ENCODE measurements around the gene MELTF. TPM values are rescaled to one million over a fixed set of nuclear protein-coding genes. Genes with fewer than 3 reads are reported as not detected.
A peak's percentile ranks its signal among the peaks of the same experiment; 100 is the strongest.

Gene MELTF
- total and polyA plus RNA-seq, 2 of the 13 experiments (the other 11 are each of a cell fraction or from before 2014, with no cell fraction given), result 3.2 to 7.5 TPM

GRCh38 chr3:196965804-196966173, 63.8 kb downstream of the MELTF start (continued):
- TF ChIP-seq KMT2B (CRISPR knock-in tag; IDR thresholded peaks at IDR 0.05), result no peak
- TF ChIP-seq MYC (CRISPR knock-in tag; IDR thresholded peaks at IDR 0.05; ENCODE audit: borderline replicate concordance), result no peak
- no peak for TF ChIP-seq SOX13 (IDR thresholded peaks at IDR 0.05)
- TF ChIP-seq SOX13 (CRISPR knock-in tag; conservative IDR thresholded peaks at IDR 0.05 in 1 of 2, IDR thresholded peaks at IDR 0.05 in 1 of 2), result no peak
- no peak for TF ChIP-seq ZNF264 (CRISPR knock-in tag; IDR thresholded peaks at IDR 0.05)
- no peak for TF ChIP-seq SMAD3 (CRISPR knock-in tag; IDR thresholded peaks at IDR 0.05)
- 0 out of 2 replicates have a peak, but pooled peaks have one; percentile 27 for TF ChIP-seq ZNF790 (CRISPR knock-in tag; IDR thresholded peaks at IDR 0.05; ENCODE audit: borderline replicate concordance)
- TF ChIP-seq ZSCAN5A (CRISPR knock-in tag; IDR thresholded peaks at IDR 0.05; ENCODE audit: borderline replicate concordance), result no peak
- peak; percentile 44; the same call in 1 of the 2 replicates for TF ChIP-seq ZFX (CRISPR knock-in tag; IDR thresholded peaks at IDR 0.05; ENCODE audit: low read depth)
- TF ChIP-seq AKNA (CRISPR knock-in tag; IDR thresholded peaks at IDR 0.05; ENCODE audit: borderline replicate concordance), result no peak
- peak; percentile 96 for TF ChIP-seq ZBTB38 (CRISPR knock-in tag; IDR thresholded peaks at IDR 0.05)
- TF ChIP-seq PHF5A (CRISPR knock-in tag; IDR thresholded peaks at IDR 0.05; ENCODE audit: low read depth, unreplicated experiment), result no peak
- no peak for TF ChIP-seq ZNF841 (CRISPR knock-in tag; IDR thresholded peaks at IDR 0.05; ENCODE audit: borderline replicate concordance)
- 0 out of 2 replicates have a peak, but pooled peaks have one; percentile 12 for TF ChIP-seq ELF3 (CRISPR knock-in tag; IDR thresholded peaks at IDR 0.05)
- TF ChIP-seq ZNF678 (CRISPR knock-in tag; IDR thresholded peaks at IDR 0.05), result no peak
- no peak for TF ChIP-seq FOXK2 (IDR thresholded peaks at IDR 0.05)
- TF ChIP-seq ZNF503 (CRISPR knock-in tag; IDR thresholded peaks at IDR 0.05), result no peak
- no peak for TF ChIP-seq ZNF550 (CRISPR knock-in tag; IDR thresholded peaks at IDR 0.05; ENCODE audit: borderline replicate concordance)
- no peak for TF ChIP-seq MTF2 (CRISPR knock-in tag; IDR thresholded peaks at IDR 0.05; ENCODE audit: borderline replicate concordance)
- no peak for TF ChIP-seq DZIP1 (CRISPR knock-in tag; IDR thresholded peaks at IDR 0.05)
- TF ChIP-seq MED8 (CRISPR knock-in tag; IDR thresholded peaks at IDR 0.05; ENCODE audit: insufficient replicate concordance), result no peak

All from HepG2 (cell line).